Subcutaneous adipose tissue (tissue), 4 donors: Measurements from ENCODE around the gene IL31RA. TPM values are rescaled to one million over a fixed set of nuclear protein-coding genes. Genes with fewer than 3 reads are reported as not detected.

Experiments
- CTCF ChIP-seq: fragments of 450-650 bp; IDR thresholded peaks from one replicate; pipeline ENCODE4 v1.5.1; 2016; ENCODE audit warnings: low read depth, mild to moderate bottlenecking, control low read depth, antibody characterized with exemption, moderate library complexity
- total RNA-seq, 4 donors: library from RNA; depleted of rRNA; stranded (reverse); fragments of >200 nt; gene quantifications; one replicate each; pipeline ENCODE4 v1.1.0, GENCODE V29; 2016

The IL31RA gene
- total RNA-seq, 4 donors from 2014 or later = not detected

- no peak for TF ChIP-seq CTCF
These were observed 83.6 kb downstream of the IL31RA start for GRCh38 chr5:55934720-55935119.

DNA sequence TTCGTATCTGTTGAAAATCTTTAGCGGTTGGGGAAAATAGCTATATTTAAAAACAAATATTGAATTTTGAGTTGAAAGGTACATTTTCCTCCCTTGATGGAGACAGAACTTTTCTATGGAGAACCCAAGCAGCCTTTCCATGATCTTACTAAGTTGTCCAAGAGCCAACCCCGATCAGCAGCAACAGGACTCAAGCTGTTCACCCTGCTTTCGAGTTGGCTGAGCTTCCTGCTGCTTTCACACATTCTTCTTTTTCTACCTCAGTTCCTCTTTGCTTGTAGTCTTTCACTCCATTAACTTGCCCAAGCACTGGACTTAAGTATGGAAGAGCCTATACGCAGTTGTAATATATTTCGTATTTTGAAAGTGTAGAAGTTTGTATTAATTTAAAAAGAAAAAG, 84.2 kb downstream of the IL31RA start:
- TF ChIP-seq CTCF = no peak

- TF ChIP-seq CTCF = no peak
These were observed 85.0 kb downstream of the IL31RA start for GRCh38 chr5:55936100-55936693.

DNA sequence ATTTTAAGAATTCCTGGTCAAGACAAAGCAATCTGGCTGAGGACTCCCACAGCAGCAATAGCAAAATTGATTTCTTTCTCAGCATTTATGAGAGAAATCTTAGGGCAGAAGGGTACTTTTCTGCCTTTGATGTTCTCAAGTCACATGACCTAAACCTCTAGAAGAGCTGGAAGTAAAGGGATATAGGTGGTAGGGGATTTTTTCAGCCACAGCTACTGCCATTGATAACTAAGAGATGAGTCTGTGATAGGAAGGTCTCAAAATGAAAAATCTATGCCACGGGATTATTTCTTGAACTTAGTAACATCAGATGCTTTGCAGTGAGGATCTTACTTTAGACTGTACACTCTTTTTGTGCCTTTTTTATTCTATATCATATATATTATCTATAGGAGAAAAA, 108.1 kb downstream of the IL31RA start:
- no peak for TF ChIP-seq CTCF

- TF ChIP-seq CTCF = no peak
These were observed 109.6 kb downstream of the IL31RA start for GRCh38 chr5:55960779-55961178.

DNA sequence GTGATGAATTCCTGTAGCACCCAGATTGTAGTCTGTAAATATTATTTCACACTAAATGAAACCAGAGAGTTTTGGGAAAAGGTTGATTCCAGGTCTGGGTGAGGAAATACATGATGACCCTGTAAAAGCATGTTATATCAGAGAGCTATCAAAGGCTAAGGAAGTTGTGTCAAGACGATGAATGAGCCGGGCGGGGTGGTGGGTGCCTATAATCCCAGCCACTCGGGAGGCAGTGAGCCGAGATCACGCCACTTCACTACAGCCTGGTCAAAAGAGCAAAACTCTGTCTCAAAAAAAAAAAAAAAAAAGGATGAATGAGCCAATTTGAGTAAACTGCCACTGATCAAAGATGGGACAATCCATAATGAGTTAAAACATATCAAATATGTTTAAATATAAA, 114.4 kb downstream of the IL31RA start:
- TF ChIP-seq CTCF = no peak

DNA sequence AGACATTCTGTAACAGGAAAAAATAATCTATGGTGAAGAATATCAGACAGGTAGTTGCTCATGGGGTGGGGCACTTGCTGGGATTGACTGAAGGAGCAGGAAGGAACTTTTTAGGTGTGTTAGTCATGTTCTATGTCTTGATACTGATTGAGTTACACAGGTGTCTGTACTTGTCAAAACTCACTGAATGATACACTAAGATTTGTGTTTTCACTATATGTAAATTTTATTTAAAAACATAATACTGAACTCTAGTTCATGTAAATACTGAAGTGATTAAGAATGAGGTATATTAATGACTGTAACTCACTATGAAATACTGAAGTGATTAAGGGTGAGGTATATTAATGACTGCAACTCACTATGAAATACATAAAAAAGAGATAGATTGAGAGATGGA, 115.1 kb downstream of the IL31RA start:
- TF ChIP-seq CTCF = no peak
